HG02571 (cell line): ENCODE data around the gene SLC35C1.

Experiments used
- ATAC-seq: cut with Tn5 transposase; IDR thresholded peaks from one replicate; pipeline ENCODE4 v1.9.1; 2021; ENCODE audit warnings: mild to moderate bottlenecking, moderate library complexity; ENCODE audit not compliant: unreplicated experiment

Gene SLC35C1

GRCh38 chr11:45843158-45843924 lies 38.4 kb downstream of the SLC35C1 start:
- ATAC-seq = no peak

- ATAC-seq = no peak
Measured at GRCh38 chr11:45844822-45845578, 40.1 kb downstream of the SLC35C1 start.

- no peak for ATAC-seq
Measured at GRCh38 chr11:45846174-45846675, 41.3 kb downstream of the SLC35C1 start.

- ATAC-seq = peak; percentile 92
Measured at GRCh38 chr11:45846974-45847910, 42.3 kb downstream of the SLC35C1 start, which contains the start of gene CRY2. CRY2 (plus strand) TSS chr11:45847475; CDS start chr11:45847491, 16 bp downstream.

- ATAC-seq = peak; percentile 16
Measured at GRCh38 chr11:45847911-45848316, 43.0 kb downstream of the SLC35C1 start.

- no peak for ATAC-seq
Measured at GRCh38 chr11:45848654-45849081, 43.7 kb downstream of the SLC35C1 start.

DNA sequence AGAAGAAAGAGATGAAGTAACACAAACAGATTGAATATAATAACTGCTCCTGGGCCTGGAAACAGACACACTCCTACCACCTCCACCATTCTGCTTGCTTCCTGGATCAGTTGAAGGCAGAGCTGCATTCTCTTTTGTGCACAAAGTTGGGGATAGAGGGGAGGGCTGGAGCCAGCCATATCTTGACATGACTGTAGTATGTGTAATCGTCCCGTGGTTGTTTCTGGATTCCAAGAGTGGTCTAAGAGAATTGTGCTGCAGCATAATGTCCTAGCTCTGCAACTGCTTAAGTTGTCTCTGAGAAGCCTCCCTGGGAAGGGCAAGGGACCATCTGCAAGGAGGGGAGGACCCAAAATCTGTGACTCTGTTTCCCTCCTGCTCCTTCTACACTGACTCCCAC lies 45.5 kb downstream of the SLC35C1 start:
- no peak for ATAC-seq

DNA sequence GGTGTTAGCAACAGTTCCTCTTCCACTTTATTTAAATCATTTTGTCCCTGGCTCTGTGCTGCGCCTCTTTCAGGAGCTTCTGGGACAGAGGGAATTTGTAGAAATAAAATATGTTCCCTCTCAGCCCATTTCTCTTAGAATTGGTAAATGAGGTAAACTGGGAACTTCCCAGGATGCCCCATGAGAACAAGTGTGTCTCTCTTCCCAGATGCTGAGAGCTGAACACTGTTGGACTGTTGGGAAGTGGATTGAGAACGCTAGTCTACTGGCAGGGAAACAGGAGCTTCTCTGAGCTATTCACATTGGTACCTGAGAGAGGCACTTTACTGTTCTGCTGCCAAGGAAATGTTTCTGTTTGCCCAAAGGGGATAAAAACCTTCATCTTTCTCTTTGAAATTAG lies 46.3 kb downstream of the SLC35C1 start:
- ATAC-seq = no peak

GRCh38 chr11:45852018-45852711 lies 47.2 kb downstream of the SLC35C1 start:
- no peak for ATAC-seq

- peak; percentile 54 for ATAC-seq
Measured at GRCh38 chr11:45852712-45853101, 47.8 kb downstream of the SLC35C1 start.

- no peak for ATAC-seq
Measured at GRCh38 chr11:45853332-45854219, 48.6 kb downstream of the SLC35C1 start.

GRCh38 chr11:45855308-45855707 lies 50.4 kb downstream of the SLC35C1 start:
- ATAC-seq = no peak

DNA sequence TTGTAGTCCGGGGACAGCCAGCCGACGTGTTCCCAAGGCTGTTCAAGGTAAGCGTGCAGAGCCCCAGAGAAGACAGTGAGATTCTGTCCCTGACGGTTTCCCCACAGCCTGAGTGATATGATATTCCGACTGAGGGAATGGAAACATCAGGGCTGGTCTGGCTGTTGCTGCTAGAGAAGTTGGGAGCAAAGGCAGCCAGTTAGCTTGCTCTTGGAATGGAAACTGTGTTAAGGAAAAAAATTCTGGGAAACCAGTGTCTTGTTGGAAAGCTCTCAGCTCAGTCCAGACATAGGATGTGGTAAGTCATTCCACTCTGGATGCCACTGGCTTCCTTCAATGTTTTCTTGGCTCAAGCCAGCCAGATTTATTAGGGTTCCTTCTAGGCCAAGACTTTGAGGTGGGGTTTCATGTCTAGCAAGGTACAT lies 51.1 kb downstream of the SLC35C1 start:
- ATAC-seq = no peak

GRCh38 chr11:45857961-45858474 lies 53.1 kb downstream of the SLC35C1 start:
- ATAC-seq = no peak

DNA sequence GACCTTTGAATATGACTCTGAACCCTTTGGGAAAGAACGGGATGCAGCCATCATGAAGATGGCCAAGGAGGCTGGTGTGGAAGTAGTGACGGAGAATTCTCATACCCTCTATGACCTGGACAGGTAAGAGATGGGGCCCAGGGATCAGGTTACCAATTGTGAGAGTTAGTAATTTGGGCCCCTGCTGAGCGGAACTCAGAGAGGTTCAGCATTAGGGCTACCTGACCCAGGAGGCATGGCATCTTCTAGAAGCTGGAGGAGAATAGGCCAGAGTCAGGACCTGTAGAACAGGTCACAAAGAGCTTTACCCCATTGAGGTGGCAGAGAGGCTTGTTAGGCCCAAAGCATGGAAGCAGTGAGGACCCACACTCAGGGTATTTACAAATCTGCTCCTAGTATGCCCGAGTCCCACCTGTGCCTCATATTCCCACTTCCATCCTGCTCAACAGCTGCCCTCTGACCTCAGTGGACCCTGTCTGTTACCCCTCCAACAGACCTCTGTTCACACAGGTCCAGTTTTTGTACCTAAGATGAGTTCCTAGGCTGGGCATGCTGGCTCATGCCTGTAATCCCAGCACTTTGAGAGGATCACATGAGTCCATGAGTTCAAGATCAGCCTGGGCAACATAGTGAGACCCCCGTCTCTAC lies 53.9 kb downstream of the SLC35C1 start:
- ATAC-seq = no peak

GRCh38 chr11:45859661-45860140 lies 54.8 kb downstream of the SLC35C1 start:
- no peak for ATAC-seq

GRCh38 chr11:45860348-45860747 lies 55.4 kb downstream of the SLC35C1 start:
- no peak for ATAC-seq

DNA sequence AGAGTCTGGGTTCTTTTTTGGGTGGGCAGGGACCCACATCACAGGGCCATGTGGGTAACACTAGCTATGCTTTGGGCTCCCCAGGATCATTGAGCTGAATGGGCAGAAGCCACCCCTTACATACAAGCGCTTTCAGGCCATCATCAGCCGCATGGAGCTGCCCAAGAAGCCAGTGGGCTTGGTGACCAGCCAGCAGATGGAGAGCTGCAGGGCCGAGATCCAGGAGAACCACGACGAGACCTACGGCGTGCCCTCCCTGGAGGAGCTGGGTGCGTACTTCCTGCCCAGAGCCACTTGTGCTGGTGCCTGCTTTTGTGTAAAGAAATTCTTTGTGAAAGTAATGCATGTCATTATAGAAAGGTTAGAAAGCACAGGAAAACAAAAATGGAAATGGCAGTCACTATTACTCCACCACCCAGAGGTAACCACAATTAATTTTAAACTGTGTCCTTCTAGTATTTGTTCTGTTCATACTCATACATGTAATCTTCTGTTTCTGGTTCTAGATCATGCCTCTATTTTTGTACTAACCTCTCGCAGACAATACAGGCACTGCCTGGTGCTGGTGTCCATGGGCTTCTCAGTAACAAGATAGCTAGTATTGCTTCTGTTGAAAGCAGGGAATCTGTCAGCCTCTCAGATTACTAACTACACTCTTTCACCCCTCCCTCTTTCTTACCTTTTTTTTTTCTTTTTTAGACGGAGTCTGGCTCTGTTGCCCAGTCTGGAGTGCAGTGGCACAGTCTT lies 56.0 kb downstream of the SLC35C1 start:
- no peak for ATAC-seq
